GM19397 (cell line): Measurements from ENCODE around the gene CNKSR1.

Experiments
- ATAC-seq: cut with Tn5 transposase; IDR thresholded peaks from one replicate; pipeline ENCODE4 v1.9.1; 2021; ENCODE audit warnings: mild to moderate bottlenecking, moderate library complexity; ENCODE audit not compliant: unreplicated experiment

CNKSR1 gene, protein sequence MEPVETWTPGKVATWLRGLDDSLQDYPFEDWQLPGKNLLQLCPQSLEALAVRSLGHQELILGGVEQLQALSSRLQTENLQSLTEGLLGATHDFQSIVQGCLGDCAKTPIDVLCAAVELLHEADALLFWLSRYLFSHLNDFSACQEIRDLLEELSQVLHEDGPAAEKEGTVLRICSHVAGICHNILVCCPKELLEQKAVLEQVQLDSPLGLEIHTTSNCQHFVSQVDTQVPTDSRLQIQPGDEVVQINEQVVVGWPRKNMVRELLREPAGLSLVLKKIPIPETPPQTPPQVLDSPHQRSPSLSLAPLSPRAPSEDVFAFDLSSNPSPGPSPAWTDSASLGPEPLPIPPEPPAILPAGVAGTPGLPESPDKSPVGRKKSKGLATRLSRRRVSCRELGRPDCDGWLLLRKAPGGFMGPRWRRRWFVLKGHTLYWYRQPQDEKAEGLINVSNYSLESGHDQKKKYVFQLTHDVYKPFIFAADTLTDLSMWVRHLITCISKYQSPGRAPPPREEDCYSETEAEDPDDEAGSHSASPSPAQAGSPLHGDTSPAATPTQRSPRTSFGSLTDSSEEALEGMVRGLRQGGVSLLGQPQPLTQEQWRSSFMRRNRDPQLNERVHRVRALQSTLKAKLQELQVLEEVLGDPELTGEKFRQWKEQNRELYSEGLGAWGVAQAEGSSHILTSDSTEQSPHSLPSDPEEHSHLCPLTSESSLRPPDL

DNA sequence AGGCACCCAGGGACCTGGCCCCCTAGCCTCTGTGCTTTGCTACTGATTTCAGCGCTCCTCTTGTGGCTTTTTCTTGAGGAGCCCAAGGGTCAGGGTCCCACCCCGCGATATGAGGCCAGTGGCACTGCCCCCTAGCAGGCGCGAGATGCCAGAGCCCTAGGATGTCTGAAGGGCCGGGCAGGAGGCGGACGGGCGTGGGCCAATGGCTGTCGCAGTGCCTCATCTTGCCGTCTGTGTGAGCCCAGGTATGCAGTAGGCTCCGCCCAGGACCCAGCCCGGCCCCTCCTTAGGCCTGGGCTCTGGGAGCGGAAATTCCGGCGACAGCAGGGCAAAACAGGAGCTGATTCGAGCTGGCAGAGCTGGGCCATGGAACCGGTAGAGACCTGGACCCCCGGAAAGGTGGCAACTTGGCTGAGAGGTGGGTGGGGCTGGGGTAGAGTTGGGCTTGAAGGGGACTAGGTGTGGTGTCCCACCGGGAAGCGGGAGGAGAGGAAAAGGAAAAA is at the start of gene CNKSR1:
TSS of gene CNKSR1 (plus strand) at position 310 of the 503 bp plus-strand sequence. CDS start at position 367, 57 bp downstream.
- no peak for ATAC-seq

DNA sequence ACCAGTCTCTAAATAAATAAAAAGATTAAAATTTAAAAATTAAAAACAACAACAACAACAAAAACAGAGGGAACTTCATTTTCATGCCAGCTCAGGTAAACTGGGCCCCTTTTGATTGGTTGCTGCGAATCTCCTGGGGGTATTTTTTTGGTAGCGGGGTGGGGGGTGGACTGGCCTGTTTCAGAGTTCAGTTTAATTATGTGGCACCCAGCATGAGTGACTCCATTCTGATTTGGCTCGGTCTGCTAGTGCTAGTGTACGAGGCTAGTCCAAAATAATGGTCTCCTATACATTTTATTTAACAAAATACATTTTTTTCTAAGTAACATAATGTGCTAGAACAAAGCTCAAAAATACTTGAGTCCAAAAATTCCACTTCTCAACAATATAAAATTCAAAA is 47.5 kb upstream of the CNKSR1 start:
- no peak for ATAC-seq

DNA sequence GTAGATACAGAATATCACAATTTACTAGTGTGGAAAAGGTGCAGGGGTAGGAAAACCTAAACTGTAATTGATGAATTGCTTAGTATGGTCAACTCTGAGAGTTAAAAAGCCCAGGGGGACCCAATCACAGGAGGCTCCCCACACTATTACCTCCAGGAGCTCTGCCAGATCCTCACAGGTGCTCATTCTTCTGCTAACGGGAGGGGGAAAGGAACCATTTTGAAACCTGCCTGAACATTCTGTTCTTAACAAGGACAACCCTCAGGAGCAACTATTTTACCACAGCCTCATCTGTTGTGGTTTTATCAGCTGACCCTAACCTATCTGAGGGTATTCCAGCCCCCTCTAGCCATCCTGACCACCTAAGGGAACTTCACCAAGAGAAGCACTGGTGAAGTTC is 46.6 kb upstream of the CNKSR1 start:
- ATAC-seq, result no peak

DNA sequence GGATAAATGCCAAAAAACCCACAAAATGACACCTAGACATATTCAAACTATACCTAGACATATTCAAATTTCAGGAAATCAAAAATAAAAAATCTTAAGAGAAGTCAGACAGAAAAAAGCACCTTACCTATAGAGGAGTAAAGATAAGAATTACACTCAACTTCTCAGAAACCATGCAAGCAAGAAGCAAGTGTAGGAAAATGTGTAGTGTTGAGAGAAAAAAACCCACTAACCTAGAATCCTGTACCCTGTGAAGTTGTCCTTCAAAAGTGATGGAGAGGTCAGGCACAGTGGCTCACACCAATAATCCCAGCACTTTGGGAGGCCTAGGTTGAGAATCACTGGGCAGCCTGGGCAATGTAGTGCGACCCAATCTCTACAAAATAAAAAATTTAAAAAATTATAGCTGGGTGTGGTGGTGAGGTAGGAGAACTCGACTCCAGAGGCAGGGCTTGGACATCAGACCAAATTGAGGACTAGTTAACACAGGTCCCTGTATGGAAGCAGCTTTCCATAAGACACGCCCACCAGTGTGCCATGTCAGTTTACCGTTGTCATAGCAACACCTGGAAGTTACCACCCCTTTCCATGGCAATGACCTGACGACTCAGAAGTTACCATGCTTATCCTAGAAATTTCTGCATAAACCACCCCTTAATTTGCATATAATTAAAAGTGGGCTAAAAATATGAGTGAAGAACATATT is 45.0 kb upstream of the CNKSR1 start:
- no peak for ATAC-seq

DNA sequence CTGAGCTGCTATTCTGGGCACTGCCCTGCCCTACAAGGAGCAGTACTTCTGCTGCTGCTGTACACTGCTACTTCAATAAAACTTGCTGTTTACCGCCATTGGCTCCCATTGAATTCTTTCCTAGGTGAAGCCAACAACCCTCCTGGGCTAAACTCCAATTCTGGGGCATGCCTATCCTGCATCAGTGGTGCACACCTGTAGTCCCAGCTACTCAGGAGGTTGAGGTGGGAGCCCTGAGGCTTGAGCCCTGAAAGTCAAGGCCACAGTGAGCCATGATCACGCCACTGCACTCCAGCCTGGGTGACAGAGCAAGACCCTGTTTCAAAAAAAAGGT is 44.5 kb upstream of the CNKSR1 start:
- no peak for ATAC-seq

DNA sequence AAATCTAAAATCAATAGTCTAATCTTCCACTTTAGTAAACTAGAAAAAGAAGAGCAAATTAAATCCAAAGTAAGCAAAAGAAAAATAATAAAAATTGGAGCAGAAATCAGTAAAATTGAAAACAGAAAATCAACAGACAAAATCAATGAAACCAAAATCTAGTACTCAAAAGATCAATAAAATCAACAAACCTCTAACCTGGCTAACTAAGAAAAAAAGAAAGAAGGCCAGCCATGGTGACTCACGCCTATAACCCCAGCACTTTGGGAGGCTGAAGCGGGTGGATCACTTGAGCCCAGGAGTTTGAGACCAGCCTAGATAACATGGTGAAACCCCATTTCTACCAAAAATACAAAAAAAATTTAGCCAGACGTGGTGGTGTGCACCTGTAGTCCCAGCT is 42.8 kb upstream of the CNKSR1 start:
- no peak for ATAC-seq

DNA sequence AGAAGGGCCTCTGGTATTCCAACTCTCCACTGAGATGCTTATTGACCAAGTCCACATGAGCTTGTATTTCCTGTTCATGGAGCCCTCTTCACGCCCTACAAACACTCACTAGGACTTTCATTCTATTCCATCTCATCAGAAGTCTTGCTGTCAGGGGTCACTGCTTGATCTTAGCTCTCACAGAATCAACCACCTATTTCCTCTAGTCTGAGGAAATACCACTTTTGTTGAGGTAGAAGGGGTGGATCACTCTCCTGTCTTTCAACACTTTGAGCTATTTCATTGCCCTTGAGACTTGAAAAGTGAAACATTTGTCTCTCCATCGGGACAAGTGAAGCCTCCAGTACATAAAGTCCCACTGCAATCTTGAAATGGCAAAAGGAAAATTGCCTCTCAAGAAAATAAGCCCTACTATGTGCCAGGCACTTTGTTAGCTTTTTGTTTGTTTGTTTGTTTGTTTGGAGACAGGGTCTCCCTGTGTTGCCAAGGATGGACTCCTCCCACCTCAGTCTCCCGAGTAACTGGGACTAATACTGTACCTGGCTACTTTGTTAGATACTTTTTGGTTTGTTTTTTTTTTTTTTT is 38.2 kb upstream of the CNKSR1 start:
- no peak for ATAC-seq

DNA sequence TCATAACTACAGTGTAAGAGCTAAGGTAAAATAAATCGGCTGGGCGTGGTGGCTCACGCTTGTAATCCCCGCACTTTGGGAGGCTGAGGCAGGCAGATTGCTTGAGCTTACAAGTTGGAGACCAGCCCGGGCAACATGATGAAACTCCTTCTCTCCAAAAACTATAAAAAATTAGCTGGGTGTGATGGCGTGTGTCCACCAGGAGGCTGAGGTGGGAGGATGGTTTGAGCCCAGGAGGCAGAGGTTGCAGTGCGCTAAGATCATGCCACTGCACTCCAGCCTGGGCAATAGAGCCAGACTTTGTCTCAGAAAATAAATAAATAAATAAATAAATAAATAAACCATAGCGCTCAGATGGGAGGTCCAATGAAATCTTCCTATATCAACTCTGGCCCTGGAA is 35.1 kb upstream of the CNKSR1 start:
- ATAC-seq, result no peak

DNA sequence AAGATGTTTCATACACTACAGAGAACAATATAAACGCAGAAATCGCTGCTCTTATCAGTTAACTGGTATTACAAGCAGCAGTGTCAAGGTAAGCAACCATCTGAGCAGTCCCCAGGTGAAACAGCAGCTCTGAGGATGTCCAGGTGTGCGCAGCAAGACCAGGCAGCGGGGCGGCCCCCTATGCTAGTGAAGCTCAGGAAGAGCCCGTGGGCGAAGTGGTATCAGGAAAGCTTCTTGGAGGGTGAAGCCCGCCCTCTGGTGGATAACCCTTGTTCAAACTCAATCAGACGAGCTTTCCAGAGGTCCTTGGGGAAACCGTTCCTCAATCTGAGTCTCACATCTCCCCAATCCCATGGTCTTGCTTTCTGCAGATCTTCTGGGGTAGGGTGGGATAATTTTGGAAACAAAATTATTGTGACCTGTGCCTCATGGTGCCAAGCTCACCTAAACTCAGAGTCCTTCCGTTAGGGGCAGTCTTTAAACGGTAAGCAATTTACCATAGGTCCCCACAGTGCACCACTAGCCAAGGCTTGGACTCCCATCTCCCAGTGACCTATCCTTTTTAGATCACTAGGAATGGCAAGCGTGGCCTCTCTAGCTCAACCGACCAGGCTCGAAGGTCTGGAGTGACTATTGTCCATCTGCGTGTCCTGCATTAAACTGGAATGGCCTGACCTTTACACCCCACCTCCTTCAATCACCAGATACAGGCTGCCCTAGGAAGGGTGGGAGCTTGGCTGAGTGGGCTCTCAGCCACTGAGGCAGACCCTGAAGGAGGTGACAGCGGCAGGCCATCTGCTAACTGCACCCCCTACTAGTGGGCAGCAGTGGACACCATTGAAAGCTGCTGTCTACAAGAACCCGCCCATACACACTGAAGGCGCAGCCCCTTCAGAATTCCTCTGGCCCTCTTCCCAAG is 32.0 kb upstream of the CNKSR1 start:
- ATAC-seq, result no peak

DNA sequence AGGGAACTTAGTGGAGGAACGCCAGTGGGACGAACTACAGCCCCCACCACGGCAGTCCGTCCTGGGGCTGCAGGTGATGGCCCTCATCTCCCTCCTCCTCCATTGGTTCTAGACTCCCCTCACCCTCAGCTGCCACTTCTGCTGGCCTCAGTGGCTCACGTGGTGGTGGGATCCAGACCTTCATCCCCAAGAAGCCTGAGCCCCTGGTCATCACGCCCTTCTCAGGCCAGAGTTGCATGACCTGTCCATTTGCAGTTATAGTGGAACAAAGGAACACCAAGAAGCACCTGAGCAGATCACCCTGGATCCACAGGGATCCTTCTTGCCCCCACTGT is 31.4 kb upstream of the CNKSR1 start:
- no peak for ATAC-seq

DNA sequence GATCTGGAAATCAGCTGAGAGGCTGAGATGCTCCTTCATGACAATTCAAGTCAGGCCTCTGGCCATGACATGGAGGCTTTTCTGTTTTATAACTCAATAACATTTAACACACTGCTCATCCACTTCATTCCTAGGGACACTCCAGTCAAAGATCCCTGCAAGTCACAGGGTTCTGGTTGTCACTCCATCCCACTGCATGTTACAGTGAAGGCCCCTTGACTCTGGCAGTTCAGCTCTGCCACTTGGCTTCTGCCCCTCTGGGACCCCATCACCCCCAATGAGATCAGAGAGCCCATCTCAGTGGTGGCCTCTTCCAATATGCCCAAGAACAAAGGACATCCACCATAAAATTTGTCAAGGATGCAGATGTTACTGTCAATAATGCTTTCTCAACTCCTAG is 28.4 kb upstream of the CNKSR1 start:
- no peak for ATAC-seq

DNA sequence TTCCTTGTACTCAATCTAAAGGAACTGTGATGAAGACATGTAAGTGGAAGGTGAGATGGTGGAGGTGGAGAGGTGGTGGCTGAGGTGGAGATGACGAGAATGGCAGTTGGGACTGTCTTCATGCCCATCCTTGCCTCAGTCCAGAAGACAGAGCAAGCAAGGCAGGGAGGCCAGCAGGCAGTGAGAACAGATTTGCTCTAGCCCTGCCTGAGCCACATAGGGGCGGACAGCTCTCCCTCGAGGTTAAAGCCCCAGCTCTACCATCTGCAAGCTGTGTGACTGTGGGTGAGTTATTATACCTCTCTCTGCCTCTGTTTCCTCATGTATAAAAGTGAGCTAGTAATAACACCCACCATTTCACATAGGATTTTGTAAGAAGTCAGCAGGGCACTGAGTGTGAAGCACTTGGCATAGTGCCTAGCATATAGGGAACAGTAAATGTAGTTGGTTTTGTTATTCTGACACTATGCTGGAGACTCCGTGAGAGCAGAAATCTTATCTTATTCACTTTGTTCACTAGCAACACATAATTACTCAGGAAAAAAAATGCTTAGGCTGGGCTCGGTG is 23.2 kb upstream of the CNKSR1 start:
- no peak for ATAC-seq

DNA sequence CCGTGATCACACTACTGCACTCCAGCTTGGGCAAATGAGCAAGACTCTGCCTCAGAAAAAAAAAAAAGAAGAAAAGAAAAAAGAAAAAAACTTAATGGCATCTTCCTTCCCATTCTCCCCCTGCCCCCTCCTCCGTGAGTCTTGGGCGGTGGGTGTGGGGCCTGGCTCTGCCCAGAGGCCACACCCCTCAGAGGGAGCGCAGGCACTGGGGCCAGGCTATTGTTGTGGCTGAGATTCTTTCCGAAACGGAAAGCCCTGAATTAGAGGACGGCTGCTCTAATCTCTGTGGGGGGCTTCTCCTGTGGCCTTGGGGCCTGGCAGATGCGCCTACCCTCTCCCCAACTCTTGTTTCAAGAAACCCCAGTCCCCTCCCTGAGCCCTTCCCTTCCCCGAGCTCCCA is 22.5 kb upstream of the CNKSR1 start:
- ATAC-seq, result no peak

DNA sequence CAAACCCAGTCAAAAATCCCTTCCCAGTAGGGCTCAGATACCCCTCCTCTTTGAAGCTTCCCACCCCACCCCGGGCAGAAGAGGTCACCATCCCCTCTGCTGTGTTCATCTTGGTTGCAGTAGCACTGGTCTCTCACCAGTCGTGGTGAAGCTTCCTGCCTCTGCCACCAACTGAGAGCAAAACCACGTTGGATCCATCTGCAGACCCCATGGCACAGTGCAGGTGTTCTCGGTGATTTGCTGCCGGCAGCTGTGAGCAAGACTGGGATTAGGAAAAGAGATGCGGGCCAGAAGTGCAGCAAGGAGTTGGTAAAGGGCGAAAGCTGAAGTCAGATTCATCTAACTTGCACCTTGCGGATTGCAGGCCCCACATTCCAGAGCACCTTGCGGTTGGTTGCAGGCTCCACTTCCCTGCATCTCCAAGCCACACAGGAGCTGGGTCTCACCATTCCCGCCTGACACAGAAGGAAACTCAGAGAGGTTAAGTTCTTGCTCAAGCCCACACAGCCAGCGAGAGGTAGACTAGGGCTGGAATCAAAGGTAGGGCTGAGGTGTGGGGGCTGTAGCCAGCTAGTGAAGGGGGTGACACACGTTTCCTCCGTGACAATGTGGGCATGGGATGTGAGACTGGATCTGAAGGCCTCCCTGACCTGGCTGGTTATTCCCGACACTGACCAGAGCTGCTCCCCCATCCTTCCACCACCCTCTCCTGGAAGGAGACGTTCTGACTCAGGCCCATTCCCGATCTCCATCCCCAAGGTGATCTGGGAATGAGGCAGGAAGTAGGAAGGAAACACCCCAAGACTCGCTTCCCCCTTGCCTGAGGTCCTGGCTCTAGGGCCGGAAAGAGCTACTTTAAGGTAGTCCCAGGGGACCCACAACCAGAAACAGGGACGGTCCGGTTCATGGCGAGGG is 21.7 kb upstream of the CNKSR1 start:
- ATAC-seq, result no peak

DNA sequence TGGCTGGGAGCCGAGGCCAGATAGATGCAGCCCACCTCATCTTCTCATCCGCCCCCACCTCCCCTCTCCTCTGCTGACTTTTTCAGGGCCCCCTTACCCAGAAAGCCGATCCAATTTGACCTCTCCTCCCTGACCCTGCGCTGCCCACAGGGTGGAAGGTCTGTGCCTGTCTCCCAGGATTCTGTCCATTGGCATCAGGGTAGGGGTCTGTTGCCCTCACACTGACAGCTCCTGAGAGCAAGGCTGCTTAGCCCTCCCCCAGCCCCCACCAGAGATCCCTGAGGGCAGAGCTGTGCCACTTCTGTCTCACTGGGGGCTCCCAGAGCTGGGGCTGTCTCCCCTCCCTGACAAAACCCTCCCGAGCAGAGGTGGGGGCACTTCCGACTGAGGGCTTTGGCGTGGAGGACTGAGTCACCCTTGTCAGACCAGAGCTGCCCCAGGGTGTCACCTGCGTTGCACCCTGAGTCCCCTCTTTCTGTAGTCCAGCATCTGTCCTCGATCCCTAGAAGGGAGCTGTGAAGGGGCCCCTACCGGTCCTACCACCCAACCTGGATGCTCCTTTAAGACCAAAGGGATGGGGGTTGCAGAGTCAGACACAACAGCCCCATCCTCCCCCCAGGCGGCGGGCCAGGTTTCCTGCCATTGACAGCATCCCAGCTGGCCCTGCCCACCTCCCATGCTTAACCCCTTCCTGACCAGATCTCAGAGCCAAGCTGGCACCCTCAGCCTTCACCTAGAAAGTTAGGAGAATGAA is 20.8 kb upstream of the CNKSR1 start:
- no peak for ATAC-seq

DNA sequence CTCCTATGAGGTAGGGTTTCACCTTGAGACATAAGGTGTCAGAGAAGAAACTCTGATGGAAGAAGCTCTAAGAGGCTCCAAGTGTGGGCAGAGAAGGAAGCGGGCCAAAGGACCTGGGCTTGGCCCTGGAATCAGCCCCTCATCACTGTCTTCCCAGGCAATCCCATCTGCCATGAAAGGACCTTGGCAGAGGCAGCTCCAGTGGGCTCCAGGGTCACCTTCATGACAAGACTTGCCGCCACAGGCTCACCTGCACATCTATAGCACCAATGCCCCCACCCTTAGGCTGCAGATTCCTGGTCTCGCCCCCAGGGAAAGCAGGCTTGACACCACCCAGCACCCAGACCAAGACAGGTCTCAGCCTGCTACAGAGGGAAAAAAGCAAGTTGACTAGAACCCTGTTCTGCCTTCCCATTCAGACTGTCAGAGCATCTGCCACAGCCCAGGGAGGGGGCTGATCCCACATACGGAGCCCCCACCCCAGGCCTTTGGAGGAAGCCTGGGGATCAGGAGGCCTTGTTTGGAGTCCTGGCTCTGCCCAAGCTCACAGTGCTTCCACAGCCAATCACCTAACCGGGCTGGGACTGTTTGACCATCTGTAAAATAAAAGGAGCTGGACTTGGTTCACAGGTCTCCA is 18.9 kb upstream of the CNKSR1 start:
- ATAC-seq, result no peak

DNA sequence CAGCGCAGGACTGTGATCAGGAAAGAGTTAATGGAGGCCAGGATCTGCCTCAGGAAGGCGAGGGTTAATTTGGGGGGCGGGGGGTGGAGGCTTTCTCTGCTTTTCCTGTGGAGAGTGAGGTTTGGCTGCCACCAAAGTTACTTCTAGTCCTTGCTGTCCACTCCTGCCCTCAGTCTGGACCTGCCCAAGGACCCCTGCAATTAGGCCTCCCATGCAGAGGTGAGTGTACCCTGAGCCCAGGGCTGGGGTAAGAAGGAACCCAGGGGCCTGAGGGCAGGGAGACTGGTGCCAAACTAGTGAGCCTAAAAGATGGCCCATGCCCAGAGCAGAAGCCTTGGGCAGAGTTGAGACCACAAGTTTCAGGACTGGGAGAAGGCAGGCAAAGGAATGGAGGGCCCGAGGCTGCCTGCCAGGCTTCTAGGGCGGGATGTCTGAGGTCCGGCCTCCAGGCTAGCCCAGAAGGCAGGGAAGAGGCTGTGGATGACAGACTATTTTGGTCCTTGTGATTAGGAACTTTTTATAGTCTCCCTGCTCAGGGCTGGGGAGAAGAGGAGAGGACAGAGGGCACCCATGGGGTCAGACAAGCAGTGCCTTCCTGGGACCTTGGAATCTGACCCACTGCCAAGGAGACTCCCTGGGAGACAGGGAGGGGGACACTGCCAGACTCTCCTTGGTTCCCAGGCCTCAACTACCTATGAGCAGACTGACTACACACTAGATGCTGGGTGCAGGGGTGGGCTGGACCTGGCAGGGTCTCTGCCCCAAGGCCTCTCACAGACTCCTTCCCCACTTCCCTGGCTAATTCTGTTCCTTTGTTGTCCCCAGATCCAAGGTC is 18.2 kb upstream of the CNKSR1 start, which contains the start of gene FAM110D:
TSS of gene FAM110D (plus strand) at position 172 of the 835 bp plus-strand sequence. CDS start 2,213 bp downstream, outside the sequence.
- ATAC-seq, result no peak
